SU-DHL-6 (cell line): ENCODE data around the gene ZNF593OS.

Experiments
- EZH2phosphoT487 ChIP-seq: fragments of 200-600 bp; sonication (generic), shearing (Covaris generic); conservative IDR thresholded peaks from 2 replicates; pipeline ENCODE4 v1.6.1; 2018; ENCODE audit warnings: mild to moderate bottlenecking, antibody characterized with exemption, low read length, moderate library complexity, mixed read lengths
- TF ChIP-seq, protein P1 (sequence below): fragments of 200-600 bp; sonication (generic); IDR thresholded peaks from one replicate; pipeline ENCODE4 v1.5.1; 2017; ENCODE audit warnings: antibody characterized with exemption, mild to moderate bottlenecking, low read length, moderate library complexity; ENCODE audit not compliant: insufficient read depth, poor library complexity, severe bottlenecking

GRCh38 chr1:26181586-26182382 lies 10.2 kb upstream of the ZNF593OS start:
- TF ChIP-seq, protein P1, sequence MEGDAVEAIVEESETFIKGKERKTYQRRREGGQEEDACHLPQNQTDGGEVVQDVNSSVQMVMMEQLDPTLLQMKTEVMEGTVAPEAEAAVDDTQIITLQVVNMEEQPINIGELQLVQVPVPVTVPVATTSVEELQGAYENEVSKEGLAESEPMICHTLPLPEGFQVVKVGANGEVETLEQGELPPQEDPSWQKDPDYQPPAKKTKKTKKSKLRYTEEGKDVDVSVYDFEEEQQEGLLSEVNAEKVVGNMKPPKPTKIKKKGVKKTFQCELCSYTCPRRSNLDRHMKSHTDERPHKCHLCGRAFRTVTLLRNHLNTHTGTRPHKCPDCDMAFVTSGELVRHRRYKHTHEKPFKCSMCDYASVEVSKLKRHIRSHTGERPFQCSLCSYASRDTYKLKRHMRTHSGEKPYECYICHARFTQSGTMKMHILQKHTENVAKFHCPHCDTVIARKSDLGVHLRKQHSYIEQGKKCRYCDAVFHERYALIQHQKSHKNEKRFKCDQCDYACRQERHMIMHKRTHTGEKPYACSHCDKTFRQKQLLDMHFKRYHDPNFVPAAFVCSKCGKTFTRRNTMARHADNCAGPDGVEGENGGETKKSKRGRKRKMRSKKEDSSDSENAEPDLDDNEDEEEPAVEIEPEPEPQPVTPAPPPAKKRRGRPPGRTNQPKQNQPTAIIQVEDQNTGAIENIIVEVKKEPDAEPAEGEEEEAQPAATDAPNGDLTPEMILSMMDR, result no peak
- TF ChIP-seq EZH2phosphoT487, result no peak
